Keratinocyte (primary cell): Measurements from ENCODE around the gene SGIP1. TPM values are rescaled to one million over a fixed set of nuclear protein-coding genes. Genes with fewer than 3 reads are reported as not detected.

Experiments used
- DNase-seq: peaks from one replicate; pipeline ENCODE4 v3.0.0-alpha.2; 2011; ENCODE audit warnings: low read depth, missing footprints, low spot score
- FAIRE-seq: peaks from 2 replicates; lab custom pipeline; 2011; peaks lifted over from hg19 to GRCh38; lab: Jason Lieb, UNC
- H2AFZ ChIP-seq: 2 replicates; pipeline ENCODE4 v1.6.0; 2012; ENCODE audit warnings: low read length, control low read depth, inconsistent platforms; ENCODE audit not compliant: control insufficient read depth
- H3K27ac ChIP-seq: 2 replicates; pipeline ENCODE4 v1.5.1; 2011; ENCODE audit warnings: low read length; ENCODE audit not compliant: control insufficient read depth, insufficient read depth
- H3K27me3 ChIP-seq: 3 replicates; pipeline ENCODE4 v1.6.0; 2011; ENCODE audit warnings: low read length; ENCODE audit not compliant: control insufficient read depth, insufficient read depth; ENCODE audit errors: extremely low read depth
- H3K36me3 ChIP-seq, 2 experiments: 2 replicates in 1 of 2; 3 replicates in 1 of 2; pipeline ENCODE4 v1.5.1; 2011; ENCODE audit warnings: low read length in 2 of 2, mild to moderate bottlenecking in 1 of 2; ENCODE audit not compliant: control insufficient read depth in 2 of 2, insufficient read depth in 2 of 2; ENCODE audit errors: extremely low read depth in 1 of 2
- H3K4me1 ChIP-seq: 3 replicates; pipeline ENCODE4 v1.5.1; 2011; ENCODE audit warnings: low read length; ENCODE audit not compliant: control insufficient read depth, insufficient read depth; ENCODE audit errors: extremely low read depth
- H3K4me2 ChIP-seq: 3 replicates; pipeline ENCODE4 v1.6.0; 2011; ENCODE audit warnings: low read depth, low read length; ENCODE audit not compliant: control insufficient read depth, insufficient read depth; ENCODE audit errors: extremely low read depth
- H3K4me3 ChIP-seq, 3 experiments: fragments of 200-600 bp in 1 of 3; sonication (generic) in 1 of 3; 2 replicates in 2 of 3; 3 replicates in 1 of 3; pipeline ENCODE4 v1.5.1; 2011 to 2016; ENCODE audit warnings: low read length in 3 of 3, mild to moderate bottlenecking in 3 of 3, control low read depth in 2 of 3, inconsistent platforms in 1 of 3, low read depth in 1 of 3, mixed read lengths in 1 of 3, mixed run types in 1 of 3, moderate library complexity in 1 of 3; ENCODE audit not compliant: control insufficient read depth in 2 of 3, insufficient read depth in 2 of 3; ENCODE audit errors: extremely low read depth in 1 of 3
- H3K79me2 ChIP-seq: 2 replicates; pipeline ENCODE4 v1.6.0; 2012; ENCODE audit warnings: low read length; ENCODE audit not compliant: control insufficient read depth, insufficient read depth
- H3K9ac ChIP-seq: 3 replicates; pipeline ENCODE4 v1.6.0; 2011; ENCODE audit warnings: low read length; ENCODE audit not compliant: control insufficient read depth, insufficient read depth; ENCODE audit errors: extremely low read depth
- H3K9me1 ChIP-seq: 3 replicates; pipeline ENCODE4 v1.6.0; 2011; ENCODE audit warnings: low read length; ENCODE audit not compliant: control insufficient read depth, insufficient read depth; ENCODE audit errors: extremely low read depth
- H3K9me3 ChIP-seq: 2 replicates; pipeline ENCODE4 v1.5.1; 2012; ENCODE audit warnings: low read depth, low read length; ENCODE audit not compliant: control insufficient read depth
- H4K20me1 ChIP-seq: 3 replicates; pipeline ENCODE4 v1.6.0; 2011; ENCODE audit warnings: low read length; ENCODE audit not compliant: control insufficient read depth, insufficient read depth; ENCODE audit errors: extremely low read depth
- CTCF ChIP-seq, 3 experiments: IDR thresholded peaks in 1 of 3; conservative IDR thresholded peaks in 1 of 3; optimal IDR thresholded peaks in 1 of 3; 2 replicates in 2 of 3; 3 replicates in 1 of 3; pipeline versions ENCODE3 to v1.5.1; 2011; ENCODE audit warnings: low read length in 3 of 3, mild to moderate bottlenecking in 3 of 3, moderate library complexity in 2 of 3, control low read depth in 1 of 3, inconsistent platforms in 1 of 3; ENCODE audit not compliant: insufficient read depth in 2 of 3; ENCODE audit errors: extremely low read depth in 1 of 3
- EZH2 ChIP-seq: IDR thresholded peaks from one replicate; pipeline ENCODE4 v1.6.1; 2012; ENCODE audit warnings: inconsistent platforms, mild to moderate bottlenecking, low read length, moderate library complexity
- dilution Hi-C: fragments of 300-500 bp; cut with MboI; formaldehyde crosslinking; loops from one replicate; pipeline ENCODE4 v1.7.0; 2020; ENCODE audit warnings: low sequenced_read_pairs; ENCODE audit not compliant: extremely low pct_ligation_motif_present
- polyA plus RNA-seq, 5 experiments: library from polyadenylated mRNA; depleted of rRNA in 3 of 5; stranded (reverse) in 3 of 5; stranded (forward) in 1 of 5; unstranded in 1 of 5; fragments of >200 nt; gene quantifications; 1 replicate in 1 of 5; 2 replicates in 3 of 5; 3 replicates in 1 of 5; pipeline versions ENCODE4 v1.2.1 to v1.2.3, GENCODE V29; 2011 to 2012; ENCODE audit warnings: missing spikeins in 2 of 5, low read depth in 1 of 5, low replicate concordance in 1 of 5

The SGIP1 gene
- polyA plus RNA-seq, 1 donor (not counting 4 experiments of a cell fraction or from before 2014, with no cell fraction given) = 0.05 TPM

- dilution Hi-C loops = no loop called here
- Histone ChIP-seq H2AFZ (no peak overlapping the region), H3K9ac (no peak overlapping the region), H3K9me1 (no peaks in the 10 kb centered on the region), H3K79me2 (no peaks in the 10 kb centered on the region), H4K20me1 (no peaks in the 10 kb centered on the region), H3K4me3 (no peak overlapping the region), H3K36me3 (no peaks in the 10 kb centered on the region), H3K27me3 (peaks cover 9% of the 10 kb centered on the region), H3K4me1 (no peaks in the 10 kb centered on the region), H3K27ac (no peak overlapping the region), H3K4me2 (no peak overlapping the region), H3K9me3 (no peaks in the 10 kb centered on the region)
- TF ChIP-seq CTCF (optimal IDR thresholded peaks at IDR 0.05 in 1 of 3, IDR thresholded peaks at IDR 0.05 in 1 of 3, conservative IDR thresholded peaks at IDR 0.05 in 1 of 3; ENCODE audit: extremely low read depth in 1 of 3, insufficient read depth in 2 of 3, low read length in 3 of 3) (no peak), EZH2 (no peak)
- DNase-seq = no peak
- no peak for FAIRE-seq
Measured at GRCh38 chr1:66652556-66652955, 118.6 kb downstream of the SGIP1 start.

- Histone ChIP-seq H3K27me3 (peaks cover 12% of the 10 kb centered on the region), H3K9ac (no peak overlapping the region), H3K9me1 (no peaks in the 10 kb centered on the region), H2AFZ (no peak overlapping the region), H3K79me2 (no peaks in the 10 kb centered on the region), H4K20me1 (no peaks in the 10 kb centered on the region), H3K9me3 (no peaks in the 10 kb centered on the region), H3K4me1 (no peaks in the 10 kb centered on the region), H3K36me3 (no peaks in the 10 kb centered on the region), H3K4me2 (no peak overlapping the region), H3K27ac (no peak overlapping the region), H3K4me3 (no peak overlapping the region)
- TF ChIP-seq CTCF (optimal IDR thresholded peaks at IDR 0.05 in 1 of 3, IDR thresholded peaks at IDR 0.05 in 1 of 3, conservative IDR thresholded peaks at IDR 0.05 in 1 of 3; ENCODE audit: extremely low read depth in 1 of 3, insufficient read depth in 2 of 3, low read length in 3 of 3) (no peak), EZH2 (no peak)
- DNase-seq (no peak), FAIRE-seq (no peak)
- dilution Hi-C loops = no loop called here
Measured at GRCh38 chr1:66654643-66655042, 120.7 kb downstream of the SGIP1 start.
